Vagina (tissue), 2 donors: ENCODE results near the gene GPX4. TPM values are rescaled to one million over a fixed set of nuclear protein-coding genes. Genes with fewer than 3 reads are reported as not detected.

Source experiments
- DNase-seq, 2 donors: peaks; one replicate each; pipeline ENCODE4 v3.0.0-alpha.2; 2017; ENCODE audit errors: extremely low spot score in 2 of 2
- H3K27ac ChIP-seq: fragments of 200-600 bp; sonication (generic); one replicate; pipeline ENCODE4 v1.5.1; 2019
- H3K27me3 ChIP-seq: fragments of 200-600 bp; sonication (generic); one replicate; pipeline ENCODE4 v1.5.1; 2019
- H3K36me3 ChIP-seq, 2 donors: fragments of 200-600 bp; sonication (generic); one replicate each; pipeline ENCODE4 v1.5.1; 2017 to 2019
- H3K4me1 ChIP-seq: fragments of 200-600 bp; sonication (generic); one replicate; pipeline ENCODE4 v1.5.1; 2019
- H3K4me3 ChIP-seq, 2 donors: fragments of 200-600 bp; sonication (generic); 1 replicate in 1 of 2; 2 replicates in 1 of 2; pipeline ENCODE4 v1.5.1; 2016 to 2019
- H3K9me3 ChIP-seq: fragments of 200-600 bp; sonication (generic); one replicate; pipeline ENCODE4 v1.5.1; 2019
- CTCF ChIP-seq, 3 experiments: fragments of 450-650 bp in 2 of 3; fragments of 200-600 bp in 1 of 3; sonication (generic) in 1 of 3; IDR thresholded peaks; one replicate each; pipeline ENCODE4 v1.5.1; 2017 to 2019; ENCODE audit warnings: antibody characterized with exemption in 3 of 3, mild to moderate bottlenecking in 2 of 3, moderate library complexity in 2 of 3
- POLR2A ChIP-seq, 2 donors: fragments of 450-650 bp; IDR thresholded peaks; one replicate each; pipeline ENCODE4 v1.6.1; 2017; ENCODE audit warnings: antibody characterized with exemption in 2 of 2, mild to moderate bottlenecking in 2 of 2, moderate library complexity in 2 of 2
- POLR2AphosphoS5 ChIP-seq, 2 donors: sonication (generic); formaldehyde crosslinking; IDR thresholded peaks; one replicate each; pipeline ENCODE4 v1.9.0; 2017; ENCODE audit warnings: antibody characterized with exemption in 2 of 2, mild to moderate bottlenecking in 2 of 2, low read depth in 1 of 2; ENCODE audit not compliant: insufficient read depth in 1 of 2
- intact Hi-C: fragments of 100-400 bp; cut with DNase I; formaldehyde crosslinking; loops from one replicate; pipeline ENCODE4 v1.15.1; 2023
- total RNA-seq: library from RNA; depleted of rRNA; stranded (reverse); fragments of >200 nt; gene quantifications from one replicate; pipeline ENCODE4 v1.2.3, GENCODE V29; 2016

The GPX4 gene
- total RNA-seq, 1 donor from 2014 or later = 524 TPM

GRCh38 chr19:1109032-1109551 lies 5.3 kb downstream of the GPX4 start:
- Histone ChIP-seq H3K4me1 (peaks cover 50% of the 10 kb centered on the region), H3K9me3 (no peaks in the 10 kb centered on the region), H3K4me3 (no peak overlapping the region), H3K27me3 (no peaks in the 10 kb centered on the region), H3K36me3 (peaks cover 0 to 46% of the 10 kb centered on the region in 2 donors), H3K27ac (no peak overlapping the region)
- intact Hi-C loops = no loop called here
- TF ChIP-seq POLR2AphosphoS5 (IDR thresholded peaks at IDR 0.05; ENCODE audit: insufficient read depth in 1 of 2, low read depth in 1 of 2) (peak in 1 of 2 donors; percentile 53), POLR2A (IDR thresholded peaks at IDR 0.05) (no peak)
- no peak for DNase-seq

DNA sequence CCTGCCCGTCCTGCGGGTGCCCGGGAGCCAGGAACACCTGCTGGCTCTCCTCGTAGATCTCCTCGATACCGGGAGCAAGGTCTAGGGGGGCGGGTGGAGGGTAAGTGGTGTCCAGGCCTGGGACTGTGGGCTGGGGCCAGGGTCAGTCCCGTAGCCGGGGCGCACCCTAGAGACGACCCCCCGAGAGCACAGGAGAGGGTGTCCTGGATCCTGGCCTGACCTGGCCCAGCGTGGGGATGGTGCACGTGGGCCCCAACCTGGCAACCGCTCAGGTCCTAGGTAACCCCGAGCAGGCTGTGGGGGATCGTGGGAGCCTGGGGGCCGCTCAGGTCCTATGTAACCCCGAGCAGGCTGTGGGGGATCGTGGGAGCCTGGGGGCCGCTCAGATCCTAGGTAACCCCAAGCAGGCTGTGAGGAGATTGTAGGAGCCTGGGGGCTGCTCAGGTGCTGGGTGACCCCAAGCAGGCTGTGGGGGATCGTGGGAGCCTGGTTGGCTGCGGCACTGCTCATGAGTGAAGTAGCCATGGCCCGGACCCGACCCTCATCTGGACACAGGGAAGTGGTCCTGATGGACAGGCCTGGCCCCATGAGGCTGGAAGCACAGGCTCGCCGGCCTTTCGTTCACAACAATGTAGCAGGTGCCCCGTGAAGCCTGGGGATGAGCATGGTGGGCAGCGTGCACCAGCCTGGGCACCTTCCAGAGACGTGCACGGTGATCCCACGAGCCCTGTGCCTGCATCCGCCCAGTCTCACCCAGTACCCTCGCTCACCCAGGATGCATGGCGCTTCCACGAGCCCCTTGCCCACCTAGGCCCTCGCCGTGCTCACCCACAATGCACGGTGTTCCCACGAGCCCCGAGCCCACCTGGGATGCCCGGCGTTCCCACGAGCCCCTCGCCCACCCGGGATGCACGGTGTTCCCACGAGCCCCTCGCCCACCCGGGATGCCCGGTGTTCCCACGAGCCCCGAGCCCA lies 6.2 kb downstream of the GPX4 start:
- TF ChIP-seq POLR2A (IDR thresholded peaks at IDR 0.05) (no peak), POLR2AphosphoS5 (IDR thresholded peaks at IDR 0.05; ENCODE audit: insufficient read depth in 1 of 2, low read depth in 1 of 2) (no peak)
- Histone ChIP-seq H3K4me1 (peaks cover 48% of the 10 kb centered on the region), H3K27ac (no peak overlapping the region), H3K9me3 (no peaks in the 10 kb centered on the region), H3K4me3 (no peak overlapping the region), H3K36me3 (peaks cover 0 to 50% of the 10 kb centered on the region in 2 donors), H3K27me3 (no peaks in the 10 kb centered on the region)
- intact Hi-C loops = loop anchor here (5.0 kb wide), 2 partner anchors 82 to 132 kb away; partner anchors contain the start of gene ATP5F1D
- no peak for DNase-seq

- Histone ChIP-seq H3K36me3 (peaks cover 0 to 60% of the 10 kb centered on the region in 2 donors), H3K27ac (peak overlapping the region; percentile 84), H3K27me3 (no peaks in the 10 kb centered on the region), H3K9me3 (no peaks in the 10 kb centered on the region), H3K4me3 (no peak overlapping the region), H3K4me1 (peaks cover 38% of the 10 kb centered on the region)
- intact Hi-C loops = loop anchor here (5.0 kb wide), 2 partner anchors 81 to 131 kb away; partner anchors contain the start of gene ATP5F1D
- TF ChIP-seq POLR2A (IDR thresholded peaks at IDR 0.05) (no peak), CTCF (IDR thresholded peaks at IDR 0.05) (no peak), POLR2AphosphoS5 (IDR thresholded peaks at IDR 0.05; ENCODE audit: insufficient read depth in 1 of 2, low read depth in 1 of 2) (no peak)
- DNase-seq = no peak
These were observed 7.2 kb downstream of the GPX4 start for GRCh38 chr19:1110809-1111640.

DNA sequence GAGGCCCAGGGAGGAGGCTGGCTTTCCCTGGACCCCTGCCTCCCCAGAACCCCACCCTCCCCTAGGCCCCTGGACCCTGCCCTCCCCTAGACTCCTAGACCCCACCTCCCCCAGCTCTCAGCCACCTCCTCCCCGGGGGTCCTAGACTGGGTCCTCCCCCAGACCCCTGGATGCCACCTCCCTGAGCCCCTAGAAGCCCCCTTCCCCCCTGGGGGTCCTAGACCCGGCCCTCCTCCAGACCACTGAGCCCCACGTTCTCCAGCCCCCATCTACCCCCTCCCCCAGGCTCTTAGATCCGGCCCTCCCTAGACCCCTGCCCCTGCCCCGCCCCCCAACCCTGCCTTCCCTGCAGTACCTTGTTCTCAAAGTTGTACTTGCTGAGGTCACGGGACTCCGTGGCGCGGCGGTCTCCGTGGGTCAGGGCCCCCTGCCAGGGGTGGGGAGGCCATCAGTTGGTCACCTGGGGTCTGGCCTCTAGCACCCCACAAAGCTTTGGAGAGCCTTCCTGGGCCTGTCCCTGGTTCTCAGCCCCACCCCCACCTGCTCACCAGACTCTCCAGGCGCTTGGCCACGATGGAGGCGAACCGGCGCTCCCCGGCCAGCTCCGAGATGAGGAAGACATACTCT lies 8.0 kb downstream of the GPX4 start:
- H3K36me3 ChIP-seq = peaks cover 0 to 64% of the 10 kb centered on the region in 2 donors
- peak overlapping the region; percentile 84 for H3K27ac ChIP-seq
- TF ChIP-seq CTCF (IDR thresholded peaks at IDR 0.05) (no peak), POLR2AphosphoS5 (IDR thresholded peaks at IDR 0.05; ENCODE audit: insufficient read depth in 1 of 2, low read depth in 1 of 2) (no peak), POLR2A (IDR thresholded peaks at IDR 0.05) (no peak)
- no peak overlapping the region for H3K4me3 ChIP-seq
- DNase-seq = no peak
- no peaks in the 10 kb centered on the region for H3K9me3 ChIP-seq
- H3K4me1 ChIP-seq = peaks cover 30% of the 10 kb centered on the region
- intact Hi-C loops = loop anchor here (5.0 kb wide), 2 partner anchors 81 to 131 kb away; partner anchors contain the start of gene ATP5F1D
- no peaks in the 10 kb centered on the region for H3K27me3 ChIP-seq

DNA sequence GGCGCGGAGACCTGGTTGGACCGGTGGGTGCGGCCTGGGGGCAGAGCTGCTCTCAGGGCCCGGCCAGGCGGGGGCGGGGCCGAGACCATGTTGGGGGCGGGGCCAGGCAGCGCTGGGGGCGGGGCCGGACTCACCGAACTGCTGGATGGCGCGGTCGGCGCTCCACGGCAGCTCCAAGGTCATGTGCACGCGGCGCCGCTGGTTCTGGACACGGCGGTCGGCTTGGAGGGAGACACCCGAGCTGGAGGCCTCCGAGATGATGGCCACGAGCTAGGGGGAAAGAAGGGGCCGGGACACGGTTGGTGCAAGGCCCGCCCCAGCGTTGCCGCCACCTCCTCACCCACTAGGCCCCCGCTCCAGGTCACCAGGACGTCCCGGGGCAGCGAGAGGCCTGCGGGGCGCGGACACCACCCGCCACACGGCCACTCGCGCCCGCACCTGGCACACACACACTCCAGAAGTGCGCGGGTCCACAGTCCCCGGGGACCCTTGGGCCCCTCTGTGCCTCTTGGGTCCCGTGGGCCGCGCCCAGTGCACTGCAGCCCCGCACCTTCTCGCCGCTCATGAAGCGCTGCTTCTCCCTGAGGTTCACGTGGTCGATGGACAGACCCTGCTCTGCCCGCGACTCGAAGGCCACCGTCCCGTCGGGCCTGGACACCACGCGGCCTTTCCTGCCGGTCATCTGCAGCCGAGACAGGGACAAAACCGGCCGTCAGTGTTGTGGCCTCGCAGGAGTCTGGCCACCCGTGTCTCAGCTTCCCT lies 8.7 kb downstream of the GPX4 start:
- Histone ChIP-seq H3K4me1 (peaks cover 24% of the 10 kb centered on the region), H3K27ac (peak overlapping the region; percentile 84), H3K9me3 (no peaks in the 10 kb centered on the region), H3K27me3 (no peaks in the 10 kb centered on the region), H3K36me3 (peaks cover 0 to 64% of the 10 kb centered on the region in 2 donors), H3K4me3 (no peak overlapping the region)
- TF ChIP-seq CTCF (IDR thresholded peaks at IDR 0.05) (no peak), POLR2A (IDR thresholded peaks at IDR 0.05) (no peak), POLR2AphosphoS5 (IDR thresholded peaks at IDR 0.05; ENCODE audit: insufficient read depth in 1 of 2, low read depth in 1 of 2) (no peak)
- DNase-seq = no peak
- intact Hi-C loops = loop anchor here (5.0 kb wide), 2 partner anchors 80 to 130 kb away; partner anchors contain the start of gene ATP5F1D
